AG09319 (cell line): ENCODE data around the gene CELF4.

ENCODE experiments used
- DNase-seq: peaks from one replicate; pipeline ENCODE4 v3.0.0-alpha.2; 2010; ENCODE audit warnings: low read depth; ENCODE audit errors: extremely low read depth
- CTCF ChIP-seq: IDR thresholded peaks from 2 replicates; pipeline ENCODE4 v1.5.1; 2011; ENCODE audit warnings: low read depth, mild to moderate bottlenecking, inconsistent platforms, low read length, moderate library complexity

Gene CELF4

GRCh38 chr18:37547196-37547827 is 18.3 kb downstream of the CELF4 start:
- no peak for DNase-seq
- TF ChIP-seq CTCF = no peak

GRCh38 chr18:37546651-37547050 is 18.9 kb downstream of the CELF4 start:
- no peak for TF ChIP-seq CTCF
- no peak for DNase-seq

- TF ChIP-seq CTCF = no peak
These were observed 19.4 kb downstream of the CELF4 start for GRCh38 chr18:37546272-37546537.

GRCh38 chr18:37545461-37546271 is 19.9 kb downstream of the CELF4 start:
- TF ChIP-seq CTCF = no peak
- no peak for DNase-seq

More at GRCh38 chr18:37546272-37546537, 19.4 kb downstream of the CELF4 start:
- DNase-seq = no peak

GRCh38 chr18:37544713-37545112 is 20.9 kb downstream of the CELF4 start:
- no peak for DNase-seq
- no peak for TF ChIP-seq CTCF

GRCh38 chr18:37544217-37544616 is 21.4 kb downstream of the CELF4 start:
- TF ChIP-seq CTCF = no peak
- no peak for DNase-seq

- DNase-seq = no peak
- no peak for TF ChIP-seq CTCF
These were observed 22.3 kb downstream of the CELF4 start for GRCh38 chr18:37543321-37543720.
